Adipose tissue (tissue), 3 donors: ENCODE results near the gene EIF1B. TPM values are rescaled to one million over a fixed set of nuclear protein-coding genes. Genes with fewer than 3 reads are reported as not detected.

Experiments used
- H3K27ac ChIP-seq: one replicate; pipeline ENCODE4 v1.5.1; 2013; ENCODE audit warnings: low read depth, low read length
- WGBS, 3 donors: extraction: QIAGEN DNeasy Blood & Tissue Kit; methylation state at CpG; one replicate each; pipeline ENCODE4 v1.1.7; 2013; 5-methylcytosine and 5-hydroxymethylcytosine counted together
- polyA plus RNA-seq, 3 donors: library from polyadenylated mRNA; stranded (reverse); fragments of 200-250 nt; gene quantifications; one replicate each; pipeline ENCODE4 v1.2.3, GENCODE V29; 2013
- donor health status: healthy with polysubstance abuse.
- donor health status: Bipolar disorder and iron deficiency.
- donor health status: healthy.

EIF1B gene
- polyA plus RNA-seq, 3 donors = 41.9 to 115 (median 91.3) TPM

- H3K27ac ChIP-seq = no peak overlapping the region
- WGBS, 3 donors = 54 to 87% (median 76%) methylated on average over 1 of the region's 1 CpG
These were observed 26.6 kb downstream of the EIF1B start for GRCh38 chr3:40336101-40336500.

- H3K27ac ChIP-seq = no peak overlapping the region
- WGBS, 3 donors = 53 to 84% (median 78%) methylated on average over 4 of the region's 4 CpGs
These were observed 27.1 kb downstream of the EIF1B start for GRCh38 chr3:40336511-40337135.

GRCh38 chr3:40337136-40338108 is 27.9 kb downstream of the EIF1B start:
- H3K27ac ChIP-seq = no peak overlapping the region
- 84 to 88% (median 85%) methylated on average over 9 of the region's 9 CpGs for WGBS, 3 donors

- WGBS, 3 donors = 67 to 79% (median 68%) methylated on average over 1 of the region's 1 CpG
- no peak overlapping the region for H3K27ac ChIP-seq
These were observed 30.4 kb downstream of the EIF1B start for GRCh38 chr3:40339871-40340270.

DNA sequence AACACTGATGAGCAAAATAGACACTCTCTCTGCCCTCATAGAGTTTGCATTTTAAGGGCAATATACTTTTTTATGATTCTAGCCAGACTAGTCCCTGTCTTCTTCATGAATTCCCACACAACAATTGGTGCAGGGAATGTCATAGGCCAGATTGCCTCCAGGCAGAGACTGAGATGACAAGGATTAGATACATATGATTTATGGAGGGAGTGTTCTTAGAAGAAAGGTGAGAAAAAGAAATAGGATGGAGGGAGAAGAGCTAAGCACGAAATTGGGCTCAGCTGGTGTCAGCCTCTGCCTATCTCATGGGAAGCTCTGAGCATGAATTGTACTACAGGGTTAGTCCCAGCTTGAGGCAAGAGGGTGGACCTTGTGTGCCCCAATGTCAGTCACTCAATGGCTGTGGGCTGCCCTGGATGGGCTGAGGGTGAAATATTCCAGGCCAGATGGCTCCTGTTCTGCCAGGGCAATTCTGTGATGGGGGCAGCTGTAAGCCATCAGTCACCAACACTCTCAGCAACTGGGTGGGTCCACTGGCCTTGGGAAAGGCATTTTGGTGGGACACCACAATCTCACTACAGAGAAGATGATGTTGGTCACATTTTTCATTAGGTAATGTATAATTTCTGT is 31.1 kb downstream of the EIF1B start:
- no peak overlapping the region for H3K27ac ChIP-seq
- WGBS, 3 donors = 67 to 83% (median 82%) methylated on average over 1 of the region's 1 CpG

DNA sequence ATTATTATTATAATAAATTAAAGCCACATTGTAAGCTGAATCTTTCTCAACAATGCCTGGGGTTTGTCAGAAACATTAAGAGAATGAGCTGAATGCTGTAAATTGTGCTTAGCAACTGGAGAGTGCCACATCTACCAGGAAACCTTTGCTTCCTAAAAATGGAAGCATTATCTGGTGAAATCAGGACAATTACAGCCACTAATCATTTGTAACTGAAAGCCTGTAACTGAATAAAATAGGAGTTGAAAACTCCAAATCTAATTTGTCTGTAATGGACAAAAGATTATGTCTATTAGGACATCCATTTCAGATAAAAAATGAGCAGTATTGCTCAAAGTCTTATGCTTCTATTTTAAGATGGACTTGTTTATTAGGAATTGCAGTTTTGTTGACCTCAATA is 32.2 kb downstream of the EIF1B start:
- no peak overlapping the region for H3K27ac ChIP-seq

DNA sequence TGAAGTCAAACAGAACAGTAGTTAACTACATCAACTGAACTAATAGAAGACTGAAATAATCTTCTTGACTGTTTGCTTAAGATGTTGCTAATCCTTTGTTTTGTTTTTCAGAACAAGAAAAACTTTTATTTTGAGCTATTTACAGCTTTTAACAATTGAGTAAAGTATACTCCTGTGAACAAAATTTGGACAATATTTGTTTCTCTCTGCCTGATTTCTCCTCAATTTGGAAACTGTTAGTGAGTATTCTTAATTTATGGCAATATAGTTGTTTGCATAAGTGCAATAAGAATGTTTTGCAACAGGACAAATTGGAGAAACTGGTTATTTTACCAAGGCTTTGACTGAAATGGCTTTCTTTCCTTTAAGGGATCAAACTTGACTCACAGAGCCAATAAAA is 41.0 kb downstream of the EIF1B start:
- no peak overlapping the region for H3K27ac ChIP-seq

DNA sequence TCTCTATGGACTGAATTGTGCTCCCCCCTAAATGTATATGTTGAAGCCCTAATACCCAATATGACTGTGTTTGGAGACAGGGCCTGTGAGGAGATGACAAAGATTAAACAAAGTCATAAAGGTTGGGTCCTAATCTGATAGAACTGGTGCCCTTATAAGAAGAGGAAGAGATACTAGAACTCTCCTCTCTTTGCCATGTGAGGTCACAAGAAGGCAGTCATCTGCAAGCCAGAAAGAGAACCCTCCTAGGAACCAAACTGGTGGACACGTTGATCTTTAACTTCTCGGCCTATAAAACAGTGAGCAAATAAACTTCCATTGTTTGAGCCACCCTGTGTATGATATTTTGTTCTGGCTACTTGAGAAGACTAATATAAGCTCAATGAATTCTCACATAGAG is 45.9 kb downstream of the EIF1B start:
- WGBS, 3 donors = 65 to 83% (median 82%) methylated on average over 2 of the region's 2 CpGs
- H3K27ac ChIP-seq = no peak overlapping the region

GRCh38 chr3:40358454-40358853 is 48.9 kb downstream of the EIF1B start:
- no peak overlapping the region for H3K27ac ChIP-seq
- 75 to 80% (median 80%) methylated on average over 1 of the region's 1 CpG for WGBS, 3 donors

Other genes starting within 250 kb of the EIF1B start
- 10 to 100 TPM in 1 of 3 donors, 1 to 10 TPM in 2; 1.6 to 10.4 (median 1.7) TPM for gene ENTPD3, start 77.5 kb downstream of the EIF1B start, polyA plus RNA-seq
- gene RPL14, start 147.6 kb downstream of the EIF1B start, polyA plus RNA-seq = 1,000 to 10,000 TPM; 1,171 to 1,861 (median 1,277) TPM
- 1 to 10 TPM; 1.0 to 1.6 (median 1.3) TPM for gene ZNF619, start 167.4 kb downstream of the EIF1B start, polyA plus RNA-seq
- 1 to 10 TPM; 1.3 to 1.7 (median 1.3) TPM for gene ZNF620, start 196.3 kb downstream of the EIF1B start, polyA plus RNA-seq
- 10 to 100 TPM in 1 of 3 donors, 1 to 10 TPM in 2; 4.5 to 11.2 (median 8.1) TPM for gene ZNF621, start 215.3 kb downstream of the EIF1B start, polyA plus RNA-seq